22Rv1 (cell line): ENCODE measurements around the gene S100A16.
A peak's percentile ranks its signal among the peaks of the same experiment; 100 is the strongest.
"Not testable (repeated sequence)": the region's sequence is repeated elsewhere in the genome, so short reads cannot be mapped to it uniquely, and the experiment has no call there.

Experiments
- H3K27ac ChIP-seq: fragments of 450-650 bp; 2 replicates; pipeline ENCODE4 v1.5.1; 2017
- CTCF ChIP-seq: fragments of 450-650 bp; IDR thresholded peaks from 2 replicates; pipeline ENCODE4 v1.5.1; 2017; ENCODE audit warnings: mild to moderate bottlenecking
- ZFX ChIP-seq: fragments of 450-650 bp; IDR thresholded peaks from 2 replicates; pipeline ENCODE4 v1.6.1; 2017; ENCODE audit warnings: antibody characterized with exemption, borderline replicate concordance

Gene S100A16

GRCh38 chr1:153566414-153567371, 46.2 kb downstream of the S100A16 start:
- H3K27ac ChIP-seq: peak overlapping the region; percentile 55
- TF ChIP-seq CTCF (no peak), ZFX (no peak)

GRCh38 chr1:153565529-153566374, 47.2 kb downstream of the S100A16 start, which contains the start of gene S100A2:
S100A2 (minus strand) TSS chr1:153565844; CDS start chr1:153563877, 1,967 bp downstream.
- peak within 1 kb of the TSS; percentile 55 for H3K27ac ChIP-seq
- TF ChIP-seq CTCF (no peak), ZFX (no peak)

GRCh38 chr1:153563991-153564390, 48.9 kb downstream of the S100A16 start:
- no peak overlapping the region for H3K27ac ChIP-seq
- TF ChIP-seq ZFX (no peak), CTCF (no peak)

- no peak for TF ChIP-seq ZFX
- TF ChIP-seq CTCF: no peak
- H3K27ac ChIP-seq: no peak overlapping the region
Measured at GRCh38 chr1:153563483-153563901, 49.4 kb downstream of the S100A16 start.

GRCh38 chr1:153562021-153562420, 50.9 kb downstream of the S100A16 start:
- H3K27ac ChIP-seq: not testable (repeated sequence)

GRCh38 chr1:153561466-153561985, 51.4 kb downstream of the S100A16 start:
- TF ChIP-seq ZFX (no peak), CTCF (no peak)
- H3K27ac ChIP-seq: no peak overlapping the region

- TF ChIP-seq CTCF: no peak
- TF ChIP-seq ZFX: no peak
Measured at GRCh38 chr1:153560771-153561465, 52.0 kb downstream of the S100A16 start.

More at GRCh38 chr1:153560771-153561465, 52.0 kb downstream of the S100A16 start:
- H3K27ac ChIP-seq: no peak overlapping the region
